ENCODE data around the gene AEBP2.

The AEBP2 gene

DNA sequence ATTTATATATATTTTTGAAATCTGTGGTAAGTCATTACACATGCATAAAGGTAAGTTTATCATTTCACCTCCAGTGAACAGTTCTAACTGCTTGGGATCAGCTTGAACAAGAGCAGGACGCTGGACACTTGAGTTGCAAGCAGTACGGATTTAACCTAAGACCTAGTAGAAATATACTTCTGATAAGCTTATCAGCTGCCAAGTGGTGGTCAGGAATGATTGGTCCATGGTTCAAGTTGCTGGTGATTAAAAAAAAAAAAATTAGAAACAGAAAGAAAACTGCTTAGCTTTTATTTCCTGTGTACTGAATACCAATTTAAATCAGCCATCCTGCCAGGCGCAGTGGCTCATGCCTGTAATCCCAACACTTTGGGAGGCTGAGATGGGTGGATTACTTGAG, 88.6 kb downstream of the AEBP2 start:
- H3K4me3 ChIP-seq (ENCODE audit: low read length) = no peak overlapping the region
- DNase-seq (ENCODE audit: low read depth) = no peak
- TF ChIP-seq, protein P1, sequence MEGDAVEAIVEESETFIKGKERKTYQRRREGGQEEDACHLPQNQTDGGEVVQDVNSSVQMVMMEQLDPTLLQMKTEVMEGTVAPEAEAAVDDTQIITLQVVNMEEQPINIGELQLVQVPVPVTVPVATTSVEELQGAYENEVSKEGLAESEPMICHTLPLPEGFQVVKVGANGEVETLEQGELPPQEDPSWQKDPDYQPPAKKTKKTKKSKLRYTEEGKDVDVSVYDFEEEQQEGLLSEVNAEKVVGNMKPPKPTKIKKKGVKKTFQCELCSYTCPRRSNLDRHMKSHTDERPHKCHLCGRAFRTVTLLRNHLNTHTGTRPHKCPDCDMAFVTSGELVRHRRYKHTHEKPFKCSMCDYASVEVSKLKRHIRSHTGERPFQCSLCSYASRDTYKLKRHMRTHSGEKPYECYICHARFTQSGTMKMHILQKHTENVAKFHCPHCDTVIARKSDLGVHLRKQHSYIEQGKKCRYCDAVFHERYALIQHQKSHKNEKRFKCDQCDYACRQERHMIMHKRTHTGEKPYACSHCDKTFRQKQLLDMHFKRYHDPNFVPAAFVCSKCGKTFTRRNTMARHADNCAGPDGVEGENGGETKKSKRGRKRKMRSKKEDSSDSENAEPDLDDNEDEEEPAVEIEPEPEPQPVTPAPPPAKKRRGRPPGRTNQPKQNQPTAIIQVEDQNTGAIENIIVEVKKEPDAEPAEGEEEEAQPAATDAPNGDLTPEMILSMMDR (IDR thresholded peaks at IDR 0.05; ENCODE audit: insufficient read depth, low read depth, low read length, missing control alignments) = no peak

DNA sequence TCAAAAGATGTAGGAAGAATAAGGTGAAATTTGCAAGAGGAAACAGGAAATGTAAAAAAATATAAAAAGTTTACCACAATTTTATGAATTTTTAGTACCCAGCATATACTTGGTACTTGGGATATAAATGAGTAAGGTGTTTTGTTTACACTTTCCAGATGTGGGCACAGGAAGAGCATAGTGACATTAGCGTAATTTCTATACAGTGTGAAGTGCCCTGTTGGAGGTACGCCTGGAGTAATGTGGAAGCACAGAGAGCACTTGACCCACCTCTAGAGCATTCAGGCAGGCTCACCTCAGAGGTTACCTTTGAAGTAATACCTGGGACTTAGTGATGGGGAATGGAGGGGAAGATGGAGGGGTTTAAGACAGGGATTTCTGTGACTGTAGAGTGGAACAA, 89.5 kb downstream of the AEBP2 start:
- TF ChIP-seq, protein P1 (IDR thresholded peaks at IDR 0.05; ENCODE audit: insufficient read depth, low read depth, low read length, missing control alignments) = no peak
- no peak for DNase-seq (ENCODE audit: low read depth)

DNA sequence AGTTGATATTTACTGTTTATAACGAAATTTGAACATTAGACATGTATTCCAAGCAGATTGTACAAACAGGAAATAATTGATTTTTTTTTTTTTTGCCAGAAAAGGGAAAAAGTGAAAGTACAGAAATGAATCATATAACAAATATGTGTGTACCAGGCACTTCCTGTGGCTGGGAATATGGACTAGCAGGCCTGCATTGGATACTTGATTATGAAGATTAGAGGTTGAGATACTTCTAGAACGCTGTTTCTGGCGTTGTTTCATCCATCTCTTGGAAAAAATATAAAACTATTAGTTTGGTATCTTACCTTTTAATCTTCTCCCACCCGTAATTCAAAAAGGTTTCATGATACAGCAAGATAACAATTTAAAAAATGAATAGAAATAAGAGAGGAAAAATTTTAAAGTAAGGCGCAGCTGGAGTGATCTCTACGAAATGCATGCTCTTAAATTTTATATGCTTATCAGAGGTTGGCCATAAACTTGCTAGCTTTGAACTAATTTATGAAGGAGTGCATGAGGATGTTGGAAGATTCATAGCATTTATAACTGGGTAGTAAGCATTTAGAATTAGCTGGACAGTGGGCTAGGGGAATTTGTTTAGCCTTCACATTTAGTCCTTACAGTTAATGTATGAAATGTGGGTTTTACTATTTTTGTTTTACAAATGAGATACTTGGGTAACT, 90.8 kb downstream of the AEBP2 start:
- no peak overlapping the region for H3K4me3 ChIP-seq (ENCODE audit: low read length)
- DNase-seq (ENCODE audit: low read depth) = no peak
- TF ChIP-seq, protein P1 (IDR thresholded peaks at IDR 0.05; ENCODE audit: insufficient read depth, low read depth, low read length, missing control alignments) = no peak

More for the DNA sequence above, 89.5 kb downstream of the AEBP2 start:
- H3K4me3 ChIP-seq (ENCODE audit: low read length) = no peak overlapping the region

DNA sequence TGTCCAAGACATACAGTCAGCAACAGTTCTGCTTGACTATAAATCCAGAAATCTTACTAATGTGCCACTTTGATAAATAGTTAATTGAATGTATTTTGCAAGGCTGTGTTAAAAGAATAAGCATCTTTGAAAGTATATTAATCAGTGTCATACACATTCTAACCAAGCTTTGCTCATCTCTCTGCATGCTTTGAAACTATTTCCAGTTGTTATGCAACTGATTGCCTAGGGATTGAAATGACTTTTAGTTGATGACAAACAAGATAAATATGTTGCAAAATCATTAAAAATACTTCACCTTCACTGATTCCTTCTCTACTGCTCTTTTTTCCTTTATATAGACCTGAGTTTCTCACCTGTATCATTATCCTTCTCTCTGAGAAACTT, 91.3 kb downstream of the AEBP2 start:
- H3K4me3 ChIP-seq (ENCODE audit: low read length) = no peak overlapping the region
- DNase-seq (ENCODE audit: low read depth) = peak; percentile 62
- TF ChIP-seq, protein P1 (IDR thresholded peaks at IDR 0.05; ENCODE audit: insufficient read depth, low read depth, low read length, missing control alignments) = no peak

DNA sequence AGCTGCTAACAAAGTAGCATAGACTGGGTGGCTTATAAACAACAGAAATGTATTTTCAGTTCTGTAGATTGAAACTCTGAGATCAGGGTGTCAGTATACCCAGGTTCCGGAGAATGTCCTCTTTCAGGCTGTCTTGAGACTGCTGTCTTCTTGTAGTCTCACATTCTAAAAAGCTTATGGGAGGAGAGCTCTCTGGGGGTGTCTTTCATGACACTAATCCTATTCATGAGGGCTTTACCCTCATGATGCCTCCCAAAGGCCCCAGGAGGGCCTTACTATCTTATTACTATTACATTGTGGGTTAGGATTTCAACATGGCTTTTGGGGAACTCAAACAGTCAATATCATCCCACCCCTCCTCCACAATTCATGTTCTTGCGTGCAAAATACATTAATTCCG, 94.3 kb downstream of the AEBP2 start:
- TF ChIP-seq, protein P1 (IDR thresholded peaks at IDR 0.05; ENCODE audit: insufficient read depth, low read depth, low read length, missing control alignments) = no peak
- no peak for DNase-seq (ENCODE audit: low read depth)
- no peak overlapping the region for H3K4me3 ChIP-seq (ENCODE audit: low read length)

DNA sequence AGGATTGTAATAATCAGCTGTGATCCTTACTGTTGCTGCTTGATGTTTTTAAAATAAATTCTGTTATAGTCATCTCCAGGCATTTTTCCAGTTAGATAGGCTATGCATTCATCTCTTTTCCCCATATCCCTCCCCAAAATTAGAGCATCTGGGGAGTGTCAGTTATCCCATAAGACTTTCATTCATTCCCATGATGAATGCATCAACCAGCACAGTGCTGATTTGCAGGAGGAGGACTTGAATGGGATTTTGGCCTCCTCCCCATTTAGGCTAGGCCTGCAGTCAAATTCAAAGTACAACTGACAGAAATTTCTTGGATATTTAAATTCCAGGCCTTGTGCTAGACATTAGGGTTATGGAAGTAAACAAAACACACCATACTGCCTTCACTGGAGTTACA, 99.8 kb downstream of the AEBP2 start:
- H3K4me3 ChIP-seq (ENCODE audit: low read length) = no peak overlapping the region
- TF ChIP-seq, protein P1 (IDR thresholded peaks at IDR 0.05; ENCODE audit: insufficient read depth, low read depth, low read length, missing control alignments) = no peak
- no peak for DNase-seq (ENCODE audit: low read depth)

DNA sequence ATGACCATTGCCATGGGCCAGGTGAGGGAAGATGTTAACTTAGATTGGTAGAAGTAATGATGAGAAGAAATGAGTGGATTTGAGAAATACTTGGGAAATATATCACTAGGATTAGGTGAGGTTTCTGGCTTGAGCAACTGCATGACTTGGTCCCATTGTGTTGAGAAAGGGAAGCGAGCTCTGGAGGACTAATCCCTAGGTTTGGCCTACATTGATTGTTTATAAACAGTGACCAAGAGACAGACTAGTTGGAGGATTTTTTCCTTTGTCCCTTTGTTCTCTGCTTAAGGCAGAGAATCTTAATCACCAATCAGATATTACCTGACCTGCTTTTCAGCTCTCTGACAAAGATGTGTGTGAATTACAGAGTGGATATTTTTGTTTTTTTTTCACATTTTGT, 100.5 kb downstream of the AEBP2 start:
- no peak overlapping the region for H3K4me3 ChIP-seq (ENCODE audit: low read length)
- TF ChIP-seq, protein P1 (IDR thresholded peaks at IDR 0.05; ENCODE audit: insufficient read depth, low read depth, low read length, missing control alignments) = no peak
- DNase-seq (ENCODE audit: low read depth) = peak; percentile 63
